Measurements from ENCODE around the gene KRTAP5-11.
"Not testable (repeated sequence)": the region's sequence is repeated elsewhere in the genome, so short reads cannot be mapped to it uniquely, and the experiment has no call there.

Gene KRTAP5-11

DNA sequence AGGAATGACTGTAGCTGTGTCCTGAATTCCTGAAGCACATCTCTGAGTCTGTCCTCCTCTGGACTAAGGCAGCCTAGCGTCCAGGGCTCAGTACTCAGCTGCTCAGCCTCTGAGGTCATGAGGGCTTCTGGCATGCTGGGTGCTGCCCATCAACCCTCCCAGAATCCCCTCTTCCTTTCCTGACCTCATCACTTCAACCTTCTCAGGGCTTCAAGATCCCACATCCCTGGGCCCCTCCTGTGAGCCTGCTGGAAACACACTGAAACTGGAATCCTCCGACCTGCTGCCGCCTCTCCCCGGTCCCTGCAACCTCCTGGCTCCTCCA lies 44.0 kb downstream of the KRTAP5-11 start:
- DNase-seq (ENCODE audit: low read depth): no peak
- TF ChIP-seq, protein P1, sequence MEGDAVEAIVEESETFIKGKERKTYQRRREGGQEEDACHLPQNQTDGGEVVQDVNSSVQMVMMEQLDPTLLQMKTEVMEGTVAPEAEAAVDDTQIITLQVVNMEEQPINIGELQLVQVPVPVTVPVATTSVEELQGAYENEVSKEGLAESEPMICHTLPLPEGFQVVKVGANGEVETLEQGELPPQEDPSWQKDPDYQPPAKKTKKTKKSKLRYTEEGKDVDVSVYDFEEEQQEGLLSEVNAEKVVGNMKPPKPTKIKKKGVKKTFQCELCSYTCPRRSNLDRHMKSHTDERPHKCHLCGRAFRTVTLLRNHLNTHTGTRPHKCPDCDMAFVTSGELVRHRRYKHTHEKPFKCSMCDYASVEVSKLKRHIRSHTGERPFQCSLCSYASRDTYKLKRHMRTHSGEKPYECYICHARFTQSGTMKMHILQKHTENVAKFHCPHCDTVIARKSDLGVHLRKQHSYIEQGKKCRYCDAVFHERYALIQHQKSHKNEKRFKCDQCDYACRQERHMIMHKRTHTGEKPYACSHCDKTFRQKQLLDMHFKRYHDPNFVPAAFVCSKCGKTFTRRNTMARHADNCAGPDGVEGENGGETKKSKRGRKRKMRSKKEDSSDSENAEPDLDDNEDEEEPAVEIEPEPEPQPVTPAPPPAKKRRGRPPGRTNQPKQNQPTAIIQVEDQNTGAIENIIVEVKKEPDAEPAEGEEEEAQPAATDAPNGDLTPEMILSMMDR (conservative IDR thresholded peaks at IDR 0.05; ENCODE audit: low read length): no peak
- H3K4me3 ChIP-seq (ENCODE audit: low read length): no peak overlapping the region

DNA sequence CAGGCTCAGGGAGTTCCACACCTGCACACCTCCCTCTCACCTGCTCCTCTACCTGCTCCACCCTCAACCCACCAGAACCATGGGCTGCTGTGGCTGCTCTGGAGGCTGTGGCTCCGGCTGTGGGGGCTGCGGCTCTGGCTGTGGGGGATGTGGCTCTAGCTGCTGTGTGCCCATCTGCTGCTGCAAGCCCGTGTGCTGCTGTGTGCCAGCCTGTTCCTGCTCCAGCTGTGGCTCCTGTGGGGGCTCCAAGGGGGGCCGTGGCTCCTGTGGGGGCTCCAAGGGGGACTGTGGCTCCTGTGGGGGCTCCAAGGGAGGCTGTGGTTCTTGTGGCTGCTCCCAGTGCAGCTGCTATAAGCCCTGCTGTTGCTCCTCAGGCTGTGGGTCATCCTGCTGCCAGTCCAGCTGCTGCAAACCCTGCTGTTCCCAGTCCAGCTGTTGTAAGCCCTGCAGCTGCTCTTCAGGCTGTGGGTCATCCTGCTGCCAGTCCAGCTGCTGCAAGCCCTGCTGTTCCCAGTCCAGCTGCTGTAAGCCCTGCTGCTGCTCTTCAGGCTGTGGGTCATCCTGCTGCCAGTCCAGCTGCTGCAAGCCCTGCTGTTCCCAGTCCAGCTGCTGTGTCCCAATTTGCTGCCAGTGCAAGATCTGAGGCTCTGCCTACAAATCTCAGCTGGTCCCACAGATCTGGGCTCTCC lies 44.6 kb downstream of the KRTAP5-11 start, which contains the start of gene KRTAP5-8:
Gene KRTAP5-8 (plus strand): TSS at position 49 of the 689 bp plus-strand sequence. CDS start 31 bp downstream, at position 80.
- not testable (repeated sequence) for DNase-seq (ENCODE audit: low read depth); H3K4me3 ChIP-seq (ENCODE audit: low read length)

DNA sequence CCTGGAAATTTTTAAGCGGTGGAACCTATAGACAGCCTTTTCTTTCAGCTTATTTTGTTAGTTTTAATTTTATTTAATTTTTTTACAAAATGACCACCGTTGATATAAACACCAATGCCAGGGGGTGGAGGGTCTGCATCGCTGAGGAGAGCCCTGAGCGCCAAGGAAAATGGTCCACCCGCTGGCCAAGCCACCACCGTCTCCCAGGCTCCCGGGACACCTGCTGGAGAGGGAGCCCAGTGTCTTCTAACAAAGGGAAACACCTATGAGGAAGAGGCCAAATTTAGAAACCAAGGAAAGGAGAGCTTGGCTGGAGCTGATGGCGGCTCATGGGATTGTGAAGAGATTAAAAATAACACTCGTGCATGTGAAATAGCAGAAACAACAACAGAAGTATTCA lies 45.1 kb downstream of the KRTAP5-11 start:
- TF ChIP-seq, protein P1 (conservative IDR thresholded peaks at IDR 0.05; ENCODE audit: low read length): no peak
- H3K4me3 ChIP-seq (ENCODE audit: low read length): no peak overlapping the region
- no peak for DNase-seq (ENCODE audit: low read depth)

DNA sequence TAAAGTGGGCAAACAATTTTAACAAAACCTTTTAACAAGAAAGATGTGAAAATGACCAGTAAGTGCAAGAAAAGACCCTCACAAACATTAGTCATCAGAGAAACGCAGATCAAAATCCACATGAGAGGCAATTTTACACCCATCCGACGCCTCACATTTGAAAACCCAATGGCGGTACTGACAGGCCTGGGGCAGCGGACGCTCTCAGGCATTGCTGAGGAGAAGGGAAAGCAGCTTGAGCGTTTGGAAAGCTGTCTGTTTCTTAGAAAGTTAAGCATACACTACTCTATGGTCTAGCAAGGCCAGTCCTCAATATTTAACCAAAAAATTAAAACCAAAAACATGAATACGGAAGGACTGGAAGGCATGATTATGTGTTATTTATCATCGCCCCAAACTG lies 46.9 kb downstream of the KRTAP5-11 start:
- TF ChIP-seq, protein P1 (conservative IDR thresholded peaks at IDR 0.05; ENCODE audit: low read length): no peak
- H3K4me3 ChIP-seq (ENCODE audit: low read length): no peak overlapping the region
- DNase-seq (ENCODE audit: low read depth): no peak

DNA sequence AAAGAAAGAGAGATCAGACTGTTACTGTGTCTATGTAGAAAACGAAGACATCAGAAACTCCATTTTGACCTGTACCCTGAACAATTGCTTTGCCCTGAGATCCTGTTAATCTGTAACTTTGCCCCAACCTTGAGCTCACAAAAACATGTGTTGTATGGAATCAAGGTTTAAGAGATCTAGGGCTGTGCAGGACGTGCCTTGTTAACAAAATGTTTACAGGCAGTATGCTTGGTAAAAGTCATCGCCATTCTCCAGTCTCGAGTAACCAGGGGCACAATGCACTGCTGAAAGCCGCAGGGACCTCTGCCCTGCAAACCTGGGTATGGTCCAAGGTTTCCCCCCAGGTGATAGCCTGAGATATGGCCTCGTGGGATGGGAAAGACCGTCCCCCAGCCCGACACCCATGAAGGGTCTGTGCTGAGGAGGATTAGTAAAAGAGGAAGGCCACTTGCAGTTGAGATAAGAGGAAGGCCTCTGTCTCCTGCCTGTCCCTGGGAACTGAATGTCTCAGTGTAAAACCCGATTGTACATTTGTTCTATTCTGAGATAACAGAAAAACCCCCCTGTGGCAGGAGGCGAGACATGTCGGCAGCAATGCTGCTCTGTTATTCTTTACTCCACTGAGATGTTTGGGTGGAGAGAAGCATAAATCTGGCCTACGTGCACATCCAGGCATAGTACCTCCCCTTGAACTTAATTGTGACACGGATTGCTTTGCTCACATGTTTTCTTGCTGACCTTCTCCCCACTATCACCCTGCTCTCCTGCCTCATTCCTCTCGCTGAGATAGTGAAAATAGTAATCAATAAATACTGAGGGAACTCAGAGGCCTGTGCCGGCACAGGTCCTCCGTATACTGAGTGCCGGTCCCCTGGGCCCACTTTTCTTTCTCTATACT lies 47.7 kb downstream of the KRTAP5-11 start:
- not testable (repeated sequence) for H3K4me3 ChIP-seq (ENCODE audit: low read length); DNase-seq (ENCODE audit: low read depth)

DNA sequence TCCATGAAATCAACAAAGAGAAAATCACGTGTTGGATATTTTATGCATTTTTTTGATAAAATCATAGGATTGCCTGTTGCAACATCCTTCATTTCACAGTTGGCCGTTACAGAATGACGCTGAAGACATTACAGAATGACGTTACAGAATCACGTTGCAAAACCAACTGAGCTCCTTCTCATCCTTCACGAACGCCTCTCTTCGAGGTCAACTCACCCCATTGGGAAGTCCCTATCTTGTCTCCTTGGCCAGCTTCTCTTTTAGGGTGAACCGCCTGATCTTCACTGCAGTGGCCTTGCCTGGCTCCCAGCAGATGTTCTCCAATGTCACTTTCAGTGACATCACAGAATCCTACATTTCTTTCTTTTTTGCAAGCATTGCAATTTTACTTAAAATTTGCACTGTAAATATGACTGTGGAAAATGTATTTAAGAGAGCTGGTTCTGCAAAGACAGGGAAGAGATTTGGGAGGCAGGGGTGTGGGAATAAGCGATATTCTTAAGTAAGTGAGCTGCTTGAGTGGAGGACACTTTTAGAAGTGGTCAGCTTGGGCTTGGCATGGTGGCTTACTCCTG lies 50.6 kb downstream of the KRTAP5-11 start:
- H3K4me3 ChIP-seq (ENCODE audit: low read length): no peak overlapping the region
- TF ChIP-seq, protein P1 (conservative IDR thresholded peaks at IDR 0.05; ENCODE audit: low read length): no peak
- no peak for DNase-seq (ENCODE audit: low read depth)

All from AG10803 (cell line).